Forelimb muscle (tissue), 1 donor: ENCODE measurements around the gene OR8D1. TPM values are rescaled to one million over a fixed set of nuclear protein-coding genes. Genes with fewer than 3 reads are reported as not detected.
"Not testable (repeated sequence)": the region's sequence is repeated elsewhere in the genome, so short reads cannot be mapped to it uniquely, and the experiment has no call there.

ENCODE experiments used
- DNase-seq: peaks from one replicate; pipeline ENCODE4 v3.0.0-alpha.2; 2013; ENCODE audit warnings: low read depth
- polyA plus RNA-seq: library from polyadenylated mRNA; unstranded; fragments of 120-200 nt; gene quantifications from one replicate; pipeline ENCODE4 v1.2.1, GENCODE V29; 2013; ENCODE audit not compliant: insufficient read length

OR8D1 gene
- polyA plus RNA-seq, 1 donor, result 0.05 TPM

GRCh38 chr11:124285610-124286344 lies 28.0 kb downstream of the OR8D1 start:
- no peak for DNase-seq

DNA sequence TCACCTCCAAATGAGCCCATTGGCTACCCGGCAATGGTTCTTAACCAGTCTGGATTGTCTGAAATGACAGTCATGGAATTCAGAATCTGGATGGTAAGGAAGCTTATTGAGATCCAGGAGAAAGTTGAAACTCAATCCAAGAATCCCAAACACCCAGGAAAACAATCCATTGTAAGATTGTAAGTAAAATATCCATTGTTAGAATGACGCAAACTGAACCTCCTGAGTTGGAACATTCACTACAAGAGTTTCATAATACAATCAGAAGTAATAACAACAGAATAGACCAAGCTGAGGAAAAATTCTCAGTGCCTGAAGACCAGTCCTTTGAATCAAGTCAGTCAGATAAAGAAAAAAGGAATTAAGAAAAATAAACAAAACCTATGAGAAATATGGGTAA lies 35.5 kb downstream of the OR8D1 start:
- DNase-seq, result no peak

GRCh38 chr11:124277804-124278203 lies 35.9 kb downstream of the OR8D1 start:
- no peak for DNase-seq

DNA sequence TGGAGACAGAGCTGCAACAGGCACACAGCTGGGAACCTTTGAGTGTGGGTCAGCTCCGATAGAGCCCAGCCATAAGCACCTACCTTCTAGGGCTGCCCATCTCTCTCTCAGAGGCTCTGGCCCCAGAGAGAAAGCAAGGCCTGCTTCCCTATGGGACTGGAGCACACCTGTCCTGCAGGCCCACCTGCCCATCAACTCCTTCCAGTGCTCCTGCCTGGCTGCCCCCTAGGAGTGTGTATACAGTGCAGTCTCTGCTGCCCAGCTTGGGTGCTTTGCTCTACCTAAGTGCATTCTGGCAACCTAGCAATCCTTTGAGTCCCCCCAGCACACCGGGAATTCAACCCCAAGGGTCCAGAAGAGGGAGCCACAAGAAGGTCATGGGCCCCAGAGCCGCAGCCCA lies 36.5 kb downstream of the OR8D1 start:
- DNase-seq, result no peak

GRCh38 chr11:124276081-124276480 lies 37.7 kb downstream of the OR8D1 start:
- DNase-seq, result no peak

- DNase-seq, result no peak
Measured at GRCh38 chr11:124274000-124274399, 39.7 kb downstream of the OR8D1 start.

DNA sequence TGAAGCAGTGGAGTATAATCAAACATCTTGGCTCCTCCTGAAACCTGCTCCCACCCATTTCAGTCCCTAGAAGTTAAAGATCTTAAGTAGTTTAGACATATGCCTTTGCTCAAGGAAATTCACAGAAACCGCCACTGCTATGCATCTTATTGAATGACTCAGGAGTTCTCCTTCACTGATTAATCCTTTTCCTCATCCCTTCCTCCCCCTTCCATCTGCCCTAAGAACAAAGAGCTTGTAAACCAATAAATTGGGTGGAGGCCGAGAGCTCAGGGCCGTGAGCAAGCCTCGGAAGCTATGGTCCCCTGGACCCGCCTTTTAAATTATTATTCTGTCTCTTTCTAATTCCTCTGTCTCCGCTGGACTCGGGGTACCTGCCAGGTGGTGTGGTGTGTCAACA lies 42.9 kb downstream of the OR8D1 start:
- not testable (repeated sequence) for DNase-seq

- not testable (repeated sequence) for DNase-seq
Measured at GRCh38 chr11:124265041-124265440, 48.7 kb downstream of the OR8D1 start.

- no peak for DNase-seq
Measured at GRCh38 chr11:124256076-124256475, 57.7 kb downstream of the OR8D1 start, which contains the start of gene OR8G5. Gene OR8G5 (plus strand): TSS chr11:124256376. CDS start chr11:124264932, 8,556 bp downstream.

Other genes starting within 250 kb of the OR8D1 start
- gene VWA5A, start 198.5 kb downstream of the OR8D1 start, polyA plus RNA-seq, result 114 TPM
- not detected for gene OR10D3, start 130.6 kb downstream of the OR8D1 start, polyA plus RNA-seq
- not detected for gene OR8G1, start 72.9 kb downstream of the OR8D1 start, polyA plus RNA-seq
- not detected for gene OR8G5, start 57.6 kb downstream of the OR8D1 start, polyA plus RNA-seq
- gene OR8D2, start 6.2 kb upstream of the OR8D1 start, polyA plus RNA-seq, result not detected
- gene OR8B2, start 70.5 kb upstream of the OR8D1 start, polyA plus RNA-seq, result not detected
- gene OR8B3, start 85.1 kb upstream of the OR8D1 start, polyA plus RNA-seq, result not detected
- gene OR8B4, start 110.9 kb upstream of the OR8D1 start, polyA plus RNA-seq, result not detected
- not detected for gene OR8B8, start 131.7 kb upstream of the OR8D1 start, polyA plus RNA-seq
- not detected for gene OR8B12, start 229.7 kb upstream of the OR8D1 start, polyA plus RNA-seq